ENCODE measurements around the gene CCDC137.

The CCDC137 gene

GRCh38 chr17:81686614-81687013 lies 20.1 kb downstream of the CCDC137 start:
- no peak overlapping the region for H3K4me3 ChIP-seq (replicated peaks; ENCODE audit: low read depth, low read length)
- TF ChIP-seq CTCF (IDR thresholded peaks at IDR 0.05; ENCODE audit: low read depth, low read length, missing control alignments) = no peak
- no peak for DNase-seq (ENCODE audit: extremely low read depth, low read depth)

- TF ChIP-seq CTCF (IDR thresholded peaks at IDR 0.05; ENCODE audit: low read depth, low read length, missing control alignments) = no peak
- no peak overlapping the region for H3K4me3 ChIP-seq (replicated peaks; ENCODE audit: low read depth, low read length)
- DNase-seq (ENCODE audit: extremely low read depth, low read depth) = no peak
Observed at GRCh38 chr17:81687770-81688541, 21.4 kb downstream of the CCDC137 start.

GRCh38 chr17:81688616-81689015 lies 22.1 kb downstream of the CCDC137 start:
- no peak for TF ChIP-seq CTCF (IDR thresholded peaks at IDR 0.05; ENCODE audit: low read depth, low read length, missing control alignments)
- DNase-seq (ENCODE audit: extremely low read depth, low read depth) = no peak
- H3K4me3 ChIP-seq (replicated peaks; ENCODE audit: low read depth, low read length) = no peak overlapping the region

- H3K4me3 ChIP-seq (replicated peaks; ENCODE audit: low read depth, low read length) = no peak overlapping the region
- TF ChIP-seq CTCF (IDR thresholded peaks at IDR 0.05; ENCODE audit: low read depth, low read length, missing control alignments) = no peak
- no peak for DNase-seq (ENCODE audit: extremely low read depth, low read depth)
Observed at GRCh38 chr17:81690066-81690465, 23.5 kb downstream of the CCDC137 start.

GRCh38 chr17:81690549-81690948 lies 24.0 kb downstream of the CCDC137 start:
- H3K4me3 ChIP-seq (replicated peaks; ENCODE audit: low read depth, low read length) = no peak overlapping the region
- no peak for DNase-seq (ENCODE audit: extremely low read depth, low read depth)
- no peak for TF ChIP-seq CTCF (IDR thresholded peaks at IDR 0.05; ENCODE audit: low read depth, low read length, missing control alignments)

- TF ChIP-seq CTCF (IDR thresholded peaks at IDR 0.05; ENCODE audit: low read depth, low read length, missing control alignments) = no peak
- H3K4me3 ChIP-seq (replicated peaks; ENCODE audit: low read depth, low read length) = no peak overlapping the region
- no peak for DNase-seq (ENCODE audit: extremely low read depth, low read depth)
Observed at GRCh38 chr17:81691196-81691595, 24.7 kb downstream of the CCDC137 start.

- no peak for DNase-seq (ENCODE audit: extremely low read depth, low read depth)
- no peak for TF ChIP-seq CTCF (IDR thresholded peaks at IDR 0.05; ENCODE audit: low read depth, low read length, missing control alignments)
- H3K4me3 ChIP-seq (replicated peaks; ENCODE audit: low read depth, low read length) = no peak overlapping the region
Observed at GRCh38 chr17:81691608-81692007, 25.1 kb downstream of the CCDC137 start.

All from HFF-Myc (cell line).